A673 (cell line): Measurements from ENCODE around the gene YOD1. TPM values are rescaled to one million over a fixed set of nuclear protein-coding genes. Genes with fewer than 3 reads are reported as not detected.

Experiments
- BruUV-seq: library from RNA; stranded (reverse); fragments of 400-500 nt; replicated peaks from 2 replicates; lab custom pipeline; 2021; lab: Mats Ljungman, UMichigan
- CTCF ChIA-PET: fragments of 300-600 bp; sonication (Branson Sonifier 250); formaldehyde crosslinking; loops from one replicate; lab custom pipeline; 2022; ENCODE audit warnings: antibody characterized with exemption; lab: Charles Lee
- POLR2A ChIA-PET: fragments of 300-600 bp; sonication (Branson Sonifier 250); formaldehyde crosslinking; loops from one replicate; lab custom pipeline; 2022; ENCODE audit warnings: antibody characterized with exemption; ENCODE audit not compliant: low non-redundant PET; lab: Charles Lee
- DNase-seq: peaks from one replicate; pipeline ENCODE4 v3.0.0-alpha.2; 2015; ENCODE audit warnings: low spot score
- H3K27ac ChIP-seq: fragments of 200-600 bp; sonication (generic); 2 replicates; pipeline ENCODE4 v1.5.1; 2016; ENCODE audit warnings: mixed run types, low read depth, mild to moderate bottlenecking, mixed read lengths, antibody characterized with exemption, low read length; ENCODE audit not compliant: poor library complexity, severe bottlenecking
- H3K27me3 ChIP-seq: fragments of 200-600 bp; sonication (generic); replicated peaks from 2 replicates; pipeline ENCODE4 v1.6.1; 2017; ENCODE audit warnings: mixed run types, low read depth, mild to moderate bottlenecking, mixed read lengths, antibody characterized with exemption, low read length; ENCODE audit not compliant: insufficient read depth, poor library complexity
- H3K36me3 ChIP-seq: fragments of 200-600 bp; sonication (generic); 2 replicates; pipeline ENCODE4 v1.6.1; 2016; ENCODE audit warnings: mixed run types, mild to moderate bottlenecking, mixed read lengths, antibody characterized with exemption, low read length; ENCODE audit not compliant: insufficient read depth, poor library complexity, severe bottlenecking
- H3K4me1 ChIP-seq: fragments of 200-600 bp; sonication (generic); 2 replicates; pipeline ENCODE4 v1.6.1; 2017; ENCODE audit warnings: mixed run types, mild to moderate bottlenecking, mixed read lengths, antibody characterized with exemption, low read length; ENCODE audit not compliant: insufficient read depth, poor library complexity, severe bottlenecking
- H3K4me3 ChIP-seq: fragments of 200-600 bp; sonication (generic); 2 replicates; pipeline ENCODE4 v1.5.1; 2016; ENCODE audit warnings: low read depth, mixed run types, mild to moderate bottlenecking, mixed read lengths, low read length; ENCODE audit not compliant: poor library complexity, severe bottlenecking
- H3K9me3 ChIP-seq: fragments of 200-600 bp; sonication (generic); 2 replicates; pipeline ENCODE4 v1.6.1; 2016; ENCODE audit warnings: mixed run types, low read depth, mild to moderate bottlenecking, mixed read lengths, antibody characterized with exemption, low read length; ENCODE audit not compliant: poor library complexity, severe bottlenecking
- EZH2 ChIP-seq: fragments of 200-600 bp; sonication (generic); IDR thresholded peaks from 2 replicates; pipeline ENCODE4 v1.6.1; 2017; ENCODE audit warnings: borderline replicate concordance, low read depth, mild to moderate bottlenecking, mixed read lengths, antibody characterized with exemption, low read length; ENCODE audit not compliant: poor library complexity, severe bottlenecking
- intact Hi-C: fragments of 100-400 bp; cut with micrococcal nuclease; formaldehyde crosslinking; loops from one replicate; pipeline ENCODE4 v1.10.0; 2022; ENCODE audit not compliant: unreplicated experiment
- total RNA-seq: library from RNA; stranded (reverse); gene quantifications from 2 replicates; pipeline ENCODE4 v1.2.3, GENCODE V29; 2021
- TF ChIP-seq, protein P1 (sequence below): fragments of 300-800, 200-600 bp; sonication (generic); conservative IDR thresholded peaks from 2 replicates; pipeline ENCODE4 v1.5.1; 2017; ENCODE audit warnings: low read depth, mild to moderate bottlenecking, antibody characterized with exemption, low read length, moderate library complexity, mixed read lengths

YOD1 gene
- total RNA-seq, 1 experiment from 2014 or later: 12.6 TPM

DNA sequence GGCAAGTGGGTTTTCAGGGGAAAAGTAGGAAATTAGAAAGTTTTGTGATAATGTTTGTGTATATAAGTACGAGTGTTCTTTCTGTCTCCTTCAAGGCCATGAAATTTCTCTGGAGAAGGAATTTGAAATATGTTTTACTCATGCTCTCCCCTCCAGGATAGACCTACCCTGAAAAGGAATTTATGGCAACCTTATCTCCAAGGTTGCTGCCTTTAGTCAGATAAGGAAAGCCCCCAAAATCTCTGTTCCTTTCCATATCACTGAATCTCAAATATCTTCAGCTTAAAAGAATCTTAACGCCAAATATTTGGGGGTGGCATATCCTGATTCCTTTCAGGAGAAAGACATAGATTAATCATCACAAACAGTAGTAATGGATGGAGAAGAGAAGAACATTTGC is 37.2 kb upstream of the YOD1 start:
- DNase-seq: no peak
- no peak for TF ChIP-seq EZH2
- TF ChIP-seq, protein P1, sequence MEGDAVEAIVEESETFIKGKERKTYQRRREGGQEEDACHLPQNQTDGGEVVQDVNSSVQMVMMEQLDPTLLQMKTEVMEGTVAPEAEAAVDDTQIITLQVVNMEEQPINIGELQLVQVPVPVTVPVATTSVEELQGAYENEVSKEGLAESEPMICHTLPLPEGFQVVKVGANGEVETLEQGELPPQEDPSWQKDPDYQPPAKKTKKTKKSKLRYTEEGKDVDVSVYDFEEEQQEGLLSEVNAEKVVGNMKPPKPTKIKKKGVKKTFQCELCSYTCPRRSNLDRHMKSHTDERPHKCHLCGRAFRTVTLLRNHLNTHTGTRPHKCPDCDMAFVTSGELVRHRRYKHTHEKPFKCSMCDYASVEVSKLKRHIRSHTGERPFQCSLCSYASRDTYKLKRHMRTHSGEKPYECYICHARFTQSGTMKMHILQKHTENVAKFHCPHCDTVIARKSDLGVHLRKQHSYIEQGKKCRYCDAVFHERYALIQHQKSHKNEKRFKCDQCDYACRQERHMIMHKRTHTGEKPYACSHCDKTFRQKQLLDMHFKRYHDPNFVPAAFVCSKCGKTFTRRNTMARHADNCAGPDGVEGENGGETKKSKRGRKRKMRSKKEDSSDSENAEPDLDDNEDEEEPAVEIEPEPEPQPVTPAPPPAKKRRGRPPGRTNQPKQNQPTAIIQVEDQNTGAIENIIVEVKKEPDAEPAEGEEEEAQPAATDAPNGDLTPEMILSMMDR: no peak
- H3K27ac ChIP-seq: no peak overlapping the region
- BruUV-seq: no TSS peak
- H3K4me3 ChIP-seq: no peak overlapping the region
- CTCF ChIA-PET: no interaction called here
- no peaks in the 10 kb centered on the region for H3K36me3 ChIP-seq
- no peaks in the 10 kb centered on the region for H3K4me1 ChIP-seq
- POLR2A ChIA-PET: no interaction called here
- H3K9me3 ChIP-seq: no peaks in the 10 kb centered on the region
- peaks cover 32% of the 10 kb centered on the region for H3K27me3 ChIP-seq
- intact Hi-C loops: no loop called here

DNA sequence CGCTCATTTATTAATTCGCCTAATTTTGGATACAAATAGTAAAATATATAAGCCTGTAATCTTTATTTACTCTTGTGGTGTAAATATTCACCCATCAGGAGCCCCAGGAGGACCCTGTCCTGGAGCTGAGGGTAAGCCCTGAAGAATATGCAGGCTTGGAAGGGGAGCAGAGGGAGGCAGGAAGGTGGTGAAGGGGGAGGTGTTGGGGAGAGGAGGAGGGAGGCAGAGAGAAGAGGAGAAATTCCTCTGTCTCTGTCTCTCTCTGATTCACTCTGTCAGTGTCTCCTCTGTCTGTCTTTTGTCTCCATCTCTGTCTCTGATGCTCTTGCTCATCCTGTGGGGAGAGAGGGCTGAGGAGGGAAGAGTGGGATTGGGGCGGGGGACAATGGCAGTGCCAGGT is 34.9 kb upstream of the YOD1 start:
- H3K36me3 ChIP-seq: no peaks in the 10 kb centered on the region
- no peak for DNase-seq
- H3K4me3 ChIP-seq: no peak overlapping the region
- no peak overlapping the region for H3K27ac ChIP-seq
- H3K27me3 ChIP-seq: peaks cover 40% of the 10 kb centered on the region
- ChIA-PET POLR2A (no interaction called here), CTCF (interaction anchor here (1.8 kb wide), 1 partner anchor 319 kb away, joined by 16 read pairs; no protein-coding TSS in a partner anchor)
- BruUV-seq: no TSS peak
- no peaks in the 10 kb centered on the region for H3K9me3 ChIP-seq
- TF ChIP-seq EZH2: no peak
- TF ChIP-seq, protein P1: no peak
- no peaks in the 10 kb centered on the region for H3K4me1 ChIP-seq
- intact Hi-C loops: no loop called here

DNA sequence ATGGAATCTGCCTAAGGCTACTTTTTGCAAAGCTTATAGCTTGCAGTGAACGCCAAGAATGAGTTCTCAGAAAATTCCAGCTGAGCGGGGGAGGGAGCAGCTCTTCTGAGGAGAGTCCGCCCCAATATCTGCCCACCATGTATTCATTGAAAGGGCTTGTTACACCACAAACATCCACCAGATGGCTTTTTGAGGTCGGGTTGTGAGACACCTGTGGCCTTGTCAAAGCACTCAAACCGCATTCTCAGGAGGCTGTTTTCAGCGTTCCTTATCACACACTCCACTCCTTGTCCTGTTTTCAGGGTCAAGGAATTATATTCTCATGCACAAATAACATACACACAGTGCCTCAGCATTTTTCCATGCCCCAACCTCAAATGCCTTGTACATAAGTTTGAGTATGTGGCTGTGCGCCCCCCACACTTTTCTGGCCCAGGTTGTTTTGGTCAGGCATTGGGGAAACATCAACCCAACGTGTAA is 33.7 kb upstream of the YOD1 start:
- ChIA-PET CTCF (interaction anchor here (0.6 to 1.8 kb wide), 5 partner anchors 113 to 415 kb away, joined by 3 to 16 read pairs (median 3); no protein-coding TSS in a partner anchor), POLR2A (no interaction called here)
- BruUV-seq: no TSS peak
- Histone ChIP-seq H3K4me1 (no peaks in the 10 kb centered on the region), H3K4me3 (no peak overlapping the region), H3K27ac (no peak overlapping the region), H3K9me3 (no peaks in the 10 kb centered on the region), H3K27me3 (peaks cover 33% of the 10 kb centered on the region), H3K36me3 (no peaks in the 10 kb centered on the region)
- peak; percentile 72 for DNase-seq
- intact Hi-C loops: loop anchor here (1.0 kb wide), 2 partner anchors 321 to 415 kb away; no protein-coding TSS in a partner anchor
- TF ChIP-seq EZH2: no peak
- TF ChIP-seq, protein P1: peak; percentile 63
